COLO829 (cell line): ENCODE measurements around the gene HOXA7.

Source experiments
- DNase-seq: peaks from one replicate; pipeline ENCODE4 v3.0.0; 2012; ENCODE audit warnings: low spot score

Gene HOXA7

GRCh38 chr7:27170426-27171324 lies 14.2 kb upstream of the HOXA7 start:
- DNase-seq: no peak

- DNase-seq: no peak
These were observed 13.4 kb upstream of the HOXA7 start for GRCh38 chr7:27169658-27170425.

- no peak for DNase-seq
These were observed 11.9 kb upstream of the HOXA7 start for GRCh38 chr7:27168265-27168947.

GRCh38 chr7:27167916-27168264 lies 11.4 kb upstream of the HOXA7 start:
- no peak for DNase-seq

GRCh38 chr7:27166531-27167505 lies 10.3 kb upstream of the HOXA7 start:
- DNase-seq: no peak

- no peak for DNase-seq
These were observed 9.6 kb upstream of the HOXA7 start for GRCh38 chr7:27165996-27166530.

GRCh38 chr7:27165089-27165995 lies 8.9 kb upstream of the HOXA7 start, which contains the start of gene HOXA9:
TSS of gene HOXA9 (minus strand) at chr7:27165537. CDS start at chr7:27165457, 80 bp downstream.
- no peak for DNase-seq

GRCh38 chr7:27164367-27165088 lies 8.1 kb upstream of the HOXA7 start:
- DNase-seq: no peak

- DNase-seq: no peak
These were observed 7.5 kb upstream of the HOXA7 start for GRCh38 chr7:27164045-27164366.

GRCh38 chr7:27163288-27164044 lies 7.0 kb upstream of the HOXA7 start:
- no peak for DNase-seq

- DNase-seq: no peak
These were observed 6.2 kb upstream of the HOXA7 start for GRCh38 chr7:27162561-27163287.

- DNase-seq: no peak
These were observed 5.5 kb upstream of the HOXA7 start for GRCh38 chr7:27161721-27162560.

GRCh38 chr7:27161214-27161720 lies 4.8 kb upstream of the HOXA7 start:
- no peak for DNase-seq

- peak; percentile 81 for DNase-seq
These were observed 4.2 kb upstream of the HOXA7 start for GRCh38 chr7:27160546-27161213.

GRCh38 chr7:27160145-27160545 lies 3.7 kb upstream of the HOXA7 start:
- DNase-seq: no peak
